PC-9 (cell line): ENCODE data around the gene KCNJ2. TPM values are rescaled to one million over a fixed set of nuclear protein-coding genes. Genes with fewer than 3 reads are reported as not detected.

Experiments
- BruUV-seq: library from RNA; stranded (reverse); fragments of 400-500 nt; replicated peaks from 2 replicates; lab custom pipeline; 2021; lab: Mats Ljungman, UMichigan
- CTCF ChIA-PET: fragments of 300-600 bp; sonication (Branson Sonifier 250); formaldehyde crosslinking; loops from one replicate; lab custom pipeline; 2022; ENCODE audit warnings: antibody characterized with exemption; lab: Charles Lee
- POLR2A ChIA-PET: fragments of 300-600 bp; sonication (Branson Sonifier 250); formaldehyde crosslinking; loops from one replicate; lab custom pipeline; 2022; ENCODE audit warnings: antibody characterized with exemption; ENCODE audit not compliant: unreplicated experiment; lab: Charles Lee
- DNase-seq, 2 experiments: peaks; one replicate each; pipeline versions ENCODE4 v3.0.0 to v3.0.0-alpha.2; 2015 to 2022; ENCODE audit warnings: mixed read lengths in 1 of 2
- H2AFZ ChIP-seq: fragments of 200-600 bp; sonication (generic); 2 replicates; pipeline ENCODE4 v1.8.1; 2017; ENCODE audit warnings: antibody characterized with exemption
- H3F3A ChIP-seq: fragments of 200-600 bp; sonication (generic); 2 replicates; pipeline ENCODE4 v1.8.1; 2017; ENCODE audit warnings: antibody characterized with exemption, mild to moderate bottlenecking, low read depth; ENCODE audit not compliant: insufficient read depth
- H3K27ac ChIP-seq: fragments of 200-600 bp; sonication (generic); 2 replicates; pipeline ENCODE4 v1.6.1; 2016; ENCODE audit warnings: mixed run types
- H3K27me3 ChIP-seq: fragments of 200-600 bp; sonication (generic); 2 replicates; pipeline ENCODE4 v1.6.1; 2016; ENCODE audit warnings: low read depth, mixed run types; ENCODE audit not compliant: insufficient read depth
- H3K36me3 ChIP-seq: fragments of 200-600 bp; sonication (generic); 2 replicates; pipeline ENCODE4 v1.6.1; 2016; ENCODE audit warnings: low read depth, mixed run types
- H3K4me1 ChIP-seq: fragments of 200-600 bp; sonication (generic); replicated peaks from 2 replicates; pipeline ENCODE4 v1.6.1; 2016; ENCODE audit warnings: mixed run types; ENCODE audit not compliant: insufficient read depth
- H3K4me2 ChIP-seq: fragments of 200-600 bp; sonication (generic); 2 replicates; pipeline ENCODE4 v1.6.1; 2017; ENCODE audit warnings: mixed run types
- H3K4me3 ChIP-seq: fragments of 200-600 bp; sonication (generic); 2 replicates; pipeline ENCODE4 v1.6.1; 2016; ENCODE audit warnings: mixed run types
- H3K79me2 ChIP-seq: fragments of 200-600 bp; sonication (generic); 2 replicates; pipeline ENCODE4 v1.6.1; 2017; ENCODE audit warnings: low read depth, mixed run types
- H3K9me2 ChIP-seq: fragments of 200-600 bp; sonication (generic); 2 replicates; pipeline ENCODE4 v1.8.1; 2017; ENCODE audit warnings: mild to moderate bottlenecking; ENCODE audit not compliant: insufficient read depth
- H3K9me3 ChIP-seq: fragments of 200-600 bp; sonication (generic); 2 replicates; pipeline ENCODE4 v1.8.1; 2016; ENCODE audit warnings: low read depth; ENCODE audit not compliant: insufficient read depth
- H4K20me1 ChIP-seq: fragments of 200-600 bp; sonication (generic); 2 replicates; pipeline ENCODE4 v1.8.1; 2017; ENCODE audit not compliant: insufficient read depth
- CTCF ChIP-seq: fragments of 200-600 bp; sonication (generic); conservative IDR thresholded peaks from 2 replicates; pipeline ENCODE4 v1.6.1; 2017; ENCODE audit warnings: mixed run types, antibody characterized with exemption, mild to moderate bottlenecking, moderate library complexity
- EZH2 ChIP-seq: fragments of 200-600 bp; sonication (generic); IDR thresholded peaks from 2 replicates; pipeline ENCODE4 v1.8.0; 2017; ENCODE audit warnings: antibody characterized with exemption, low read depth
- intact Hi-C: fragments of 100-400 bp; cut with micrococcal nuclease; formaldehyde crosslinking; loops from one replicate; pipeline ENCODE4 v1.10.0; 2022; ENCODE audit not compliant: unreplicated experiment
- total RNA-seq: library from RNA; stranded (reverse); gene quantifications from 2 replicates; pipeline ENCODE4 v1.2.3, GENCODE V29; 2021

Gene KCNJ2
- total RNA-seq, 1 experiment from 2014 or later = not detected

GRCh38 chr17:70120425-70120824 is 48.9 kb upstream of the KCNJ2 start:
- POLR2A ChIA-PET = no interaction called here
- no peaks in the 10 kb centered on the region for H3K36me3 ChIP-seq
- no peak overlapping the region for H3K4me2 ChIP-seq
- H2AFZ ChIP-seq = no peak overlapping the region
- no peak for DNase-seq
- H3K9me2 ChIP-seq = no peaks in the 10 kb centered on the region
- intact Hi-C loops = no loop called here
- H3K4me3 ChIP-seq = no peak overlapping the region
- TF ChIP-seq EZH2 (no peak), CTCF (no peak)
- no peaks in the 10 kb centered on the region for H4K20me1 ChIP-seq
- BruUV-seq = no TSS peak
- no peak overlapping the region for H3K27ac ChIP-seq
- no peaks in the 10 kb centered on the region for H3K27me3 ChIP-seq
- no peaks in the 10 kb centered on the region for H3K79me2 ChIP-seq
- no peaks in the 10 kb centered on the region for H3K9me3 ChIP-seq
- no peaks in the 10 kb centered on the region for H3F3A ChIP-seq
- CTCF ChIA-PET = no interaction called here
- H3K4me1 ChIP-seq = 0 out of 2 replicates have a peak, but pooled peaks cover 3% of the 10 kb centered on the region

GRCh38 chr17:70121126-70121525 is 48.2 kb upstream of the KCNJ2 start:
- H3K9me3 ChIP-seq = no peaks in the 10 kb centered on the region
- H3K9me2 ChIP-seq = no peaks in the 10 kb centered on the region
- H3K4me2 ChIP-seq = no peak overlapping the region
- H3K27ac ChIP-seq = no peak overlapping the region
- no peak for DNase-seq
- BruUV-seq = no TSS peak
- intact Hi-C loops = no loop called here
- no peak overlapping the region for H3K4me3 ChIP-seq
- H3K36me3 ChIP-seq = no peaks in the 10 kb centered on the region
- 0 out of 2 replicates have a peak, but pooled peaks cover 3% of the 10 kb centered on the region for H3K4me1 ChIP-seq
- H3K79me2 ChIP-seq = no peaks in the 10 kb centered on the region
- no peaks in the 10 kb centered on the region for H4K20me1 ChIP-seq
- no peaks in the 10 kb centered on the region for H3F3A ChIP-seq
- ChIA-PET POLR2A (no interaction called here), CTCF (no interaction called here)
- no peak overlapping the region for H2AFZ ChIP-seq
- H3K27me3 ChIP-seq = no peaks in the 10 kb centered on the region
- TF ChIP-seq CTCF (no peak), EZH2 (no peak)

DNA sequence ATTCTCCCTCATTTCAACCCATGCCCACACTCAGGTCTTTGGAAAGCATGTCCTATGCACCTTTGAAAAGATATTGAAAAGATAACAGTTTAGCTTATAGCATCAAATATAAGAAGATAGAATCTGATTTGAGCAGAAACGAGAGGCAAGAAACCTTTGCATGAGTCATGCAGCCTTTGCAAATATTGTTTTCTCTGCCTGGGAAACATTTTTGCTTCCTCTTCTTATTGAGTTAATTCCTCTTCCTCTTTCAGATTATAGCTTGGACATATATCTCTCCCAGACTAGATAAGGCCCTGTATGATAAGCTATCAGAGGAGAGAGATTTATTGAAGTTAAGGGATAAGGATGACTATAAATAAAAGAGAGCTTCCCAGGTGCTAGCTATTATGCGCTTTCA is 46.1 kb upstream of the KCNJ2 start:
- H3K9me2 ChIP-seq = no peaks in the 10 kb centered on the region
- no peak overlapping the region for H3K4me2 ChIP-seq
- H4K20me1 ChIP-seq = no peaks in the 10 kb centered on the region
- no TSS peak for BruUV-seq
- H3K36me3 ChIP-seq = no peaks in the 10 kb centered on the region
- intact Hi-C loops = no loop called here
- H3K4me3 ChIP-seq = no peak overlapping the region
- CTCF ChIA-PET = no interaction called here
- no peak overlapping the region for H2AFZ ChIP-seq
- H3F3A ChIP-seq = no peaks in the 10 kb centered on the region
- no peak for DNase-seq
- TF ChIP-seq CTCF (no peak), EZH2 (no peak)
- no peaks in the 10 kb centered on the region for H3K27me3 ChIP-seq
- no peak overlapping the region for H3K27ac ChIP-seq
- H3K79me2 ChIP-seq = no peaks in the 10 kb centered on the region
- H3K4me1 ChIP-seq = peaks cover 13% of the 10 kb centered on the region
- H3K9me3 ChIP-seq = no peaks in the 10 kb centered on the region
- POLR2A ChIA-PET = no interaction called here
